Right renal cortex interstitium (tissue), 3 donors: Measurements from ENCODE around the gene KAT6B. TPM values are rescaled to one million over a fixed set of nuclear protein-coding genes. Genes with fewer than 3 reads are reported as not detected.
"Not testable (repeated sequence)": the region's sequence is repeated elsewhere in the genome, so short reads cannot be mapped to it uniquely, and the experiment has no call there.

ENCODE experiments used
- DNase-seq, 3 donors: peaks; one replicate each; pipeline ENCODE4 v3.0.0-alpha.2; 2013; ENCODE audit warnings: low read depth in 3 of 3, low spot score in 2 of 3
- polyA plus RNA-seq, 3 donors: library from polyadenylated mRNA; unstranded; fragments of 120-200 nt; gene quantifications; one replicate each; pipeline ENCODE4 v1.2.1, GENCODE V29; 2013; ENCODE audit not compliant: insufficient read length in 3 of 3

KAT6B gene
- polyA plus RNA-seq, 3 donors: 43.6 to 47.8 (median 45.9) TPM

- no peak for DNase-seq
Observed at GRCh38 chr10:74855439-74855838, 29.0 kb downstream of the KAT6B start.

GRCh38 chr10:74856940-74857339 is 30.5 kb downstream of the KAT6B start:
- no peak for DNase-seq

- no peak for DNase-seq
Observed at GRCh38 chr10:74857586-74857985, 31.2 kb downstream of the KAT6B start.

DNA sequence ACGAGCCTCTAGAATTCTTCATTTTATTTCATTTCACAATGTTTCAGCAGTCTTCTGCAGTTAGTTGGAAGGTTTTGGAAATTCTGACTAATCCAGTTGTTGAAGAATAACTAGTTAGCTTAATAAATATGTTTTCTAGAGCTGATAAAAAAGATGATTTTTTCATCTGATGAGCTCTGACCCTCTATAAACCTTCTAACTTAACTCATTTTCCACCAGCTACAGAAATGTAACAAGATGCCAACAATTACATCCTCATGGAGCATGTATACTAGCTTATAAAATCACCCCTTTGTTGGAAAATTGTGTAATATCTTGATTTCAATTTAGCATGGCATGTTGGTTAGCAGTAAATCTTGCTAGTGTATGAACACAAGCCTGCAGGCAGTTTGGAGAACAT is 33.1 kb downstream of the KAT6B start:
- no peak for DNase-seq

DNA sequence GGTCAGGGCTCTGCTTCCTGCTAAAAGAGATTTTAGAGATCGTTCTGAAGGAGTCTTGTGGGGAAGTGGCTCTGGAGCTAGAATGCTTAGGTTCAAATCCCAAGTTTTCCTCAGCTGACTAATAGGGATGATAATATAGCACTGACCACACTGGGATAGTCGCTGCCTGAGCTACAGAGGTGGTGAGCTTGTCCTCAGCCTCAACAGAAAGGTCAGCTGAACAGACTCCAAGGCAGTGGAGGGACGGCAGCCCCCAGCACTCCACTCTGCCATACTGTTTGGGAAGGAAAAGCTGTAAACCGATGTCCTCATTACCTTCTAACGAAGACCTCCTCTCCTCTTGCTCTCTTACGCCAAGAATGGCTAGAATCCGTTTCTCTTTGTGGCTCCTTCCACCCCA is 36.2 kb downstream of the KAT6B start:
- DNase-seq: no peak

DNA sequence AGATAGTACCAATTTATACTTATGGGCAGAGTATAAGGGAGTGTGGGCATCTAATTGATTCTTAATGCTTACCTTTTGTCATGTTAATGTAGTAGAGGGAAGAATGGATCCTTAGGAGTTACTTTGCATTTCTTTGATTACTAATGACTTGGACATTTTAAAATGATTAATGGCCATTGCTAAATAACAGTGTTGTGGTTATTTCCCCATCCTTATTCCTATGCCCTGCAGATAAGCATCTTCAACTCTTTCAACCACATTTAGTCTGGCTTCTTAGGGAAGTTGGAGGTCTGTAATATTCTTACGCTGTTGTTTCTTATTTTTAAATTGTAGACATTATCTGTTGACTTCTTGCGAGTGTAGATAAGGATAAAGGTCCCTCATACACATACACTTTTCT is 37.2 kb downstream of the KAT6B start:
- DNase-seq: no peak

DNA sequence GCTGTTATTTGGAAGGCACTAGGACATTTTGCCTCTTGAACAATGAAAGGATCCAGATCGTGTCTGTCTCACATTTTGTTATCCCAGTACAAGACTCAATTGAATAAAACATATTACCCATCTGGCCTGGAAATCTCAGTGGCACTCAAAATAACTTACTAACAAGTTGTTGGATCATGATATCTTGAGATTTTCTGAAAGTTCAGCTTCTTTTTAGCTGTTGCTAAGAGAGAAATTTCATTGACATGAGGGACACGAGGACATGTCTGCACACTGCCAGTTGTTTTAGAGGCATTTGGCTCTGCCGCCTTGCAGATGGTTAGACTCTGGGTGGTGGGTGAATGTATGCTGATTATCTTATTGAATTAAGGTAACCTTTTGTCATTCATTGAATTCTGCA is 41.0 kb downstream of the KAT6B start:
- no peak for DNase-seq

GRCh38 chr10:74868392-74868977 is 42.1 kb downstream of the KAT6B start:
- DNase-seq: no peak

DNA sequence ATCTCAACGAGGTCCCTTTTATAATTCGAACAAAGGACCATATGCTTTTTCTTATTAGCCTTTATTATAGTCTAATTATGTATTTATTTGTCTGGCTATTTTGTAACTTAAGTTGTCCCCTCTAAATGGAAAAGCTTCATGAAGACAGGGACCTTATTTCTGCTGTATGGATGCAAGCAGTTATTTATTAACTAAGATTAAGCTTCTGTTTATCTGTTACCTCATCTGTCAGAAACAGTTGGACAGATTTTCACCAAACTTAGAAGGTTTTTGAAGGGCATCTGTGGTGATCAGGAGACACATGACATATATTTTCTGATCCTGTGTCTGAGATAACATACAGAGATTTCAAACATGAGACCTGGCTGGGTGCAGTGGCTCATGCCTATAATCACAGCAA is 43.2 kb downstream of the KAT6B start:
- no peak for DNase-seq

GRCh38 chr10:74870191-74870590 is 43.8 kb downstream of the KAT6B start:
- no peak for DNase-seq

- no peak for DNase-seq
Observed at GRCh38 chr10:74871595-74872382, 45.4 kb downstream of the KAT6B start.

DNA sequence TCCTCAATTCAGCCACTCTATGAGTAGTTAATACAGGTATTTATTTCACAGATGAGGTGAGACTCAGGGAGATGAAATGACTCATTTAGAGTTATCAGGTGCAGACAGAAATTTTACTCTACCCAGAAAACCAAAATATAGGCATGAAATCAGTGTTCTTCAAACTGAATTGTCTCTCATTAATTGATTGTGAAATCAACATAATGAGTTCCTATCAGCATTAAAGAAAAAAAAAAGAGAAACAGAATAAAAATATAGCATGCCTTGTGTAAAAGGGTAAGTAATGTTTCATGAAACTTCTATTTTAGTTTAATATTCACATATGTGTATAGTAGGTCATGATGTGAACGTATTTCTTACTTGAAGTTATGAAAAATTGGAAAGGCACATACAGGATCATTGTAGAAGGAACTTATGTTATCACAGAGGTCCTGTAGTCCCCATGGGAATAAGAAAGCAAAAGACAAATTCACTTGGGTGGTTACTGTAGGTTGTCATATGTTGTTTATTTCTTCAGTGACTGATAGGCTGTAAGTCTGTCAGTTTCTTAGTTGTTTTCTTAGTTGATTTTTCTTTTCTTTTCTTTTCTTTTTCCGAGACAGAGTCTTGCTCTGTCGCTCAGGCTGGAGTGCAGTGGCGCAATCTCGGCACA is 47.5 kb downstream of the KAT6B start:
- DNase-seq: no peak

GRCh38 chr10:74874649-74875048 is 48.2 kb downstream of the KAT6B start:
- DNase-seq: no peak

- DNase-seq: no peak
Observed at GRCh38 chr10:74875068-74875467, 48.7 kb downstream of the KAT6B start.

GRCh38 chr10:74875966-74876365 is 49.6 kb downstream of the KAT6B start:
- DNase-seq: no peak

- DNase-seq: not testable (repeated sequence)
Observed at GRCh38 chr10:74877054-74877453, 50.7 kb downstream of the KAT6B start.

- DNase-seq: no peak
Observed at GRCh38 chr10:74877898-74878297, 51.5 kb downstream of the KAT6B start.

DNA sequence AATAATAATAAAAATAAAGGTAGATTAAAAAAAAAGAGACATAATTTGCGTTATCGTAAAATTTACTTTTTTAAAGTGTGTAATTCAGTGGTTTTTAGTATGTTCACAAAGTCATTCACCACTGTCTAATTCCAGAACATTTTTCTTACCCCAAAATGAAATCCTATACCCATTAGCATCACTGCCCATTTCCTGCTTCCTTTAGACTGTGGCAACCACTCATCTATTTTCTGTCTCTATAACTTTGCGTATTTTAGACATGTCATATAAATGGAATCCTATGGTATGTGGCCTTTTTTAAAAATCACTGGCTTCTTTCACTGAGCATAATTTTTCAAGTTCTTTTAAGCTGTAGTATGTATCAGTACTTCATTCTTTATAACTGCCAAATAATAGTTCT is 53.6 kb downstream of the KAT6B start:
- no peak for DNase-seq

DNA sequence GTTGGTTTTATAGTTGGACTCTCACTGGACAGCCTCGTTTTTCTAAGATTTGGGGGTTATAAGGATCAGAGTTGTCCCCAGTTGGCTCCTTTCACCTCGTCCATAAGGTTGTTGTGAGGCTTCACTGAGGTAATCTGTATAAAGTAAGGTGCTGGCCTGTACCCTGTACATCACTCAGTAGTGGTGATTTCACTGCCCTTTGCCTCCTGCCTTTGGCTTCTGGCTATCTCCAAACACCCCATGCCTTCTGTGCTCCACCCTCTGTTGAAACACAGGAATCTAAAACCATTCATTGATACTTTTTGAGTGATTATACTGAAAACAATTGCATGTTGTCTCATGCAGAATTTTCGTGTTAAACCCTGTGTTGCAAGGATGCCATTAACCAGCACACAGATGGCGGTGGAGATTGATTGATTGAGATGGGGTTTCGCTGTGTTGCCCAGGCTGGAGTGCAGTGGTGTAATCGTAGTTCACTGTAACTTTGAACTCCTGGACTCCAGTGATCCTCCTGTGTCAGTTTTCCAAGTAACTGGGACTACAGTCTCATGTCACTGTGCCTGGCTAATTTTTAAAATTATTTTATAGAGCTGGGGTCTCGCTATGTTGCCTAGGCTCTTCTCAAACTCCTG is 55.0 kb downstream of the KAT6B start:
- no peak for DNase-seq

GRCh38 chr10:74882427-74882826 is 56.0 kb downstream of the KAT6B start:
- no peak for DNase-seq

DNA sequence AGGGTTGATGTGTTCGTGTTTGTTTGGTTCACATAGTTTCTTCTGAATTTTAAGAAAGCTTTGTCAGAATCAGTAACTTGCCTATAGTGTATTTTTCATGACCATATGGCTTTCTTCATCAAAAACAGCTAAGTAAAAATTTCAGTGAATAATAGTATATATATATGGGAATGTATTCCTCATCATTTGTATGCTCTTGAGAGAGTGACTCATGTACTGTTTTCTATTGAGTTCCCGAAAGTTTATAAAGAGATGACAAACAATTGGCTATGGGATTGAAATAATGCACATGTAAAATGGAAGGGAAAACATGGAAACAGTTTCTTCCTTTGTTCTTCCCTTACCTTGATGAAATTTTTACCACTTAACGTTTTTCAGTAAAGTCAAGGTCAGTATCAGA is 56.4 kb downstream of the KAT6B start:
- DNase-seq: no peak

DNA sequence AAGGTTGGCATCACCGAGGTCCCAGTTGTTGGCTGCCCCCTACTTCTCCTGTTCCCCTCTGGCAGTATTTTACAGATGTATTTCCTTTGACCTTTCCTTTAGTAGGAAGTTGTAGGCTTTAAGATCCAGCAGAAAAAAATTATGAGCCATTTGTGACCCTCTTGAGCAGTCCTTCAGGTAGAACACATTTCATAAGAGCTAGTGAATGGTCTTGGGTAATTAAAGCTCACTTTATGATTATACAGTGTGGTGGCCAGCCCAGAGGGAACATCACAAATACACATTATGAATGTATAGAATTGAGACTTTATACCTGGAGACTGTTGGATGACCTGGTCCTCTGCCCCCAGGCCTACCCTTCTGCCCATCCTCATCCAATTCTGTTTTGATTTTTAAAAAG is 57.0 kb downstream of the KAT6B start:
- DNase-seq: no peak
